Activated CD8-positive, alpha-beta memory T cell treated with anti-CD3 and anti-CD28 coated beads, Interleukin-2, amount 50 U/mL, for 24 hours (primary cell): Measurements from ENCODE around the gene TSPAN31.
A peak's percentile ranks its signal among the peaks of the same experiment; 100 is the strongest.
"Not testable (repeated sequence)": the region's sequence is repeated elsewhere in the genome, so short reads cannot be mapped to it uniquely, and the experiment has no call there.

Experiments
- DNase-seq: peaks from one replicate; pipeline ENCODE4 v3.0.0-alpha.2; 2020; ENCODE audit errors: extremely low read depth

Gene TSPAN31, protein sequence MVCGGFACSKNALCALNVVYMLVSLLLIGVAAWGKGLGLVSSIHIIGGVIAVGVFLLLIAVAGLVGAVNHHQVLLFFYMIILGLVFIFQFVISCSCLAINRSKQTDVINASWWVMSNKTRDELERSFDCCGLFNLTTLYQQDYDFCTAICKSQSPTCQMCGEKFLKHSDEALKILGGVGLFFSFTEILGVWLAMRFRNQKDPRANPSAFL

GRCh38 chr12:57744777-57745484, at the start of gene TSPAN31:
TSPAN31 (plus strand) TSS chr12:57745039; CDS start chr12:57745155, 116 bp downstream.
- peak; percentile 89 for DNase-seq

DNA sequence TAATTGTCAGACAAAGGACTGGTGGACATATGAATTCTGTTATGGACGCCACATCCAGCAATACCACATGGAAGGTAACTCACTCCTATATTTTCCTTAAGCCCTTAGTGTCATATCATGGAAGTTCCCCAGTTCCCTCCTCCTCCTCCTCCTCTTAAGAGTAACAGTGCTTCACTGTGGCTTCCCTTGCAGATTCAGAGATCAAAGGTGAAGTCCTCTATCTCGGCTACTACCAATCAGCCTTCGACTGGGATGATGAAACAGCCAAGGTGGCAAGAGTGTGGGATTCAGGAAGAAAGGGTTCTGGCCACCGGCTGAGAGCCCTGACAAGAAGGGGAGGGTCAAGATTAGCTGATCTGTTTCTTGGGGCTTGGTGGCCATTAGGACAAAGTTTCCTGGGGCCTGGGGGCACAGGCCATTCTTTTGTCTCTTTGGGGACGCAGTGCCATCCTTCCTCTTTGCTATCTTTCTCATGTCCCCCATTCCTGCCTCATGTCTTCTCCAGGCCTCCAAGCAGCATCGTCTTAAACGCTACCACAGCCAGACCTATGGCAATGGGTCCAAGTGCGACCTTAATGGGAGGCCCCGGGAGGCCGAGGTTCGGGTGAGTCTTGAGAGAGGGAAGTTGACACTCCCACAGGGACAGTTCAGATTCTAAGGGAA, 48.9 kb upstream of the TSPAN31 start:
- no peak for DNase-seq

- no peak for DNase-seq
These were observed 47.8 kb upstream of the TSPAN31 start for GRCh38 chr12:57697076-57697475.

DNA sequence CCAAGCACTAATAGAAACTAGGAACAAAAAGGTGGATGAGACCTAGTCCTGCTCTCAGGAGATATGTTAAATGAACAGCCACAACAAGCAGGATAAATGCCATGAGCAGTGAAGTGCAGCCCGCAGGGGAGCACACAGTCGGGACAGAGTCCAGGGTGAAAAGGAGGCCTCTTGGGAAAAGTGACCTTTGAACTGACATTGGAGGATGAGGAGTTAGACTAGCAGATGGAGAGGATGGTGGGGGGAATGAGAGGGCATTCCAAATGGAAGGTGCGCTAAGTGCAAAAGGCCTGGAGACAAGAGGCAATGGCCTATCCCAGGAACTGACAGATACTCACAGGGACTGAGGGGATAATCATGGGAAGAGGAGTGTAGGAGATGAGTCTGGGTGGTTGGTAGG, 46.4 kb upstream of the TSPAN31 start:
- DNase-seq = no peak

- no peak for DNase-seq
These were observed 44.5 kb upstream of the TSPAN31 start for GRCh38 chr12:57700317-57700716.

DNA sequence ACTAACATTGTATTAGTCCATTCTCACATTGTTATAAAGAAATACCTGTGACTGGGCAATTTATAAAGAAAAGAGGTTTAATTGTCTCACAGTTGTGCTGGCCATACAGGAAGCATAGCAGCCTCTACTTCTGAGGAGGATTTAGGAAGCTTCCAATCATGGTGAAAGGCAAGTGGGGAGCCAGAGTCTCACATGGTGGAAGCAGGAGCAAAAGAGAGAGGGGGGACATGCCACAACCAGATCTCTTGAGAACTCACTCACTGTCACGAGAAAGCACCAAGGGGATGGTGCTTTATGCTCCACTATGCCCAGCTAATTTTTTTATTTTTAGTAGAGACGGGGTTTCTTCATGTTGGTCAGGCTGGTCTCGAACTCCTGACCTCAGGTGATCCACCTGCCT, 37.6 kb upstream of the TSPAN31 start:
- no peak for DNase-seq

DNA sequence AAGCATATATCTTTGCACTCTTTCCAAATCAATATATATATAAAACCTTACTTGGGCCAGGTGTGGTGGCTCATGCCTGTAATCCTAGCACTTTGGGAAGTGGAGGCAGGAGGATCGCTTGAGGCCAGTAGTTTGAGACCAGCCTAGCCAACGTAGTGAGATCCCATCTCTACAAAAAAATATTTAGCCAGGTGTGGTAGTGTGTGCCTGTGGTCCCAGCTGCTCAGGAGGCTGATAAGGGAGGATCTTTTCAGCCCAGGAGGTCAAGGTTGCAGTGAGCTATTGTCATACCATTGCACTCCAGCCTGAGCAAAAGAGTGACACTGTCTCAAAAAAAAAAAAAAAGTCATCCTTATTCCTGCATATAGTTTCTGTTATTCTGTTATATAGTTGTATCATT, 36.5 kb upstream of the TSPAN31 start:
- no peak for DNase-seq

- no peak for DNase-seq
These were observed 32.1 kb upstream of the TSPAN31 start for GRCh38 chr12:57712701-57713100.

DNA sequence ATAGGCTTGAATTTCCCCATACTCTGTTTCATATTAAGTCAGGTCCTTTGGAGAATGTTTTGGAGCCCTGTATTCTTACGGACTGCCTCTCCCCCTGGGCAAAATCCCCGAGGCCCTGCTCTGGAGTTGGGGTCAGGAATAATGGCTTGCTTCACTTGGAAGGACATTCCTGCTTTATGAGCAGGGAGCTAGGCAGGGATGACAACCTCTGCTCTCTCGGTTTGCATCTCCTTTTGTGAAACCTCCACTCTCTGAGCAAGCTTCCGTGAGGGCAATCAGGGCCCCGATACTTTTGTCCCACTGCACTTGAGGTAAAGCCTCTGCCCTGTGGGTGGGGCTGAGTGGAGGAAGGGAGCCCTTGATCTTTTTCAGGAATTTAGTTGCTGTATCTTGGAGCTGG, 31.6 kb upstream of the TSPAN31 start:
- no peak for DNase-seq

- DNase-seq = not testable (repeated sequence)
These were observed 29.6 kb upstream of the TSPAN31 start for GRCh38 chr12:57715036-57715748.

DNA sequence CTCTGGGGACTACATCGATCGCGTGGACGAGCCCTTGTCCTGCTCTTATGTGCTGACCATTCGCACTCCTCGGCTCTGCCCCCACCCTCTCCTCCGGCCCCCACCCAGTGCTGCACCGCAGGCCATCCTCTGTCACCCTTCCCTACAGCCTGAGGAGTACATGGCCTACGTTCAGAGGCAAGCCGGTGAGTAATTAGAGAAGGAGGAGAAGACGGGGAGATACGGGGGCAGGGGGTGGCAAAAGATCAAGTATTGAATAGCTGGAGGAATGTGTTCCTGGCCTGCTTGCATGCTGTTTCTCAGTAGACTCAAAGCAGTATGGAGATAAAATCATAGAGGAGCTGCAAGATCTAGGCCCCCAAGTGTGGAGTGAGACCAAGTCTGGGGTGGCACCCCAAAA, 29.1 kb upstream of the TSPAN31 start:
- DNase-seq = no peak

- no peak for DNase-seq
These were observed 28.5 kb upstream of the TSPAN31 start for GRCh38 chr12:57716305-57716704.

DNA sequence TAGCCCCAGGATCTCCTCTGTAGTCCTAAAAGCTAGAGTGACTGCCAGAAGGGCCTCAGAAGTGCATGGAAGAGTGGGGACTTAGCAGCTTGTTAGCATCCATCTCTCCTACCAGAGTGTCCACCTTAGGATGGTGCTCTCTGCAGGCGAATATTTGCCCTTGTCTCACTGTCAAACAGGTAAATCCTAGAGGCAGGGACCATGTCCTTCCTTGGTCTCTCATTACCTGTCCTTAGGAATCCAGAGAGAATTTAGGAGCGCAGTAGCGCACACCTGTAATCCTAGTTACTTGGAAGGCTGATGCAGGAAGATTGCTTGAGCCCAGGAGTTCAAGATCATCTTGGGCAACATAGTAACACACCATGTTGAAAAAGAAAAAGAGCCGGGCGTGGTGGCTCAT, 27.7 kb upstream of the TSPAN31 start:
- no peak for DNase-seq

- DNase-seq = no peak
These were observed 26.8 kb upstream of the TSPAN31 start for GRCh38 chr12:57717846-57718640.

DNA sequence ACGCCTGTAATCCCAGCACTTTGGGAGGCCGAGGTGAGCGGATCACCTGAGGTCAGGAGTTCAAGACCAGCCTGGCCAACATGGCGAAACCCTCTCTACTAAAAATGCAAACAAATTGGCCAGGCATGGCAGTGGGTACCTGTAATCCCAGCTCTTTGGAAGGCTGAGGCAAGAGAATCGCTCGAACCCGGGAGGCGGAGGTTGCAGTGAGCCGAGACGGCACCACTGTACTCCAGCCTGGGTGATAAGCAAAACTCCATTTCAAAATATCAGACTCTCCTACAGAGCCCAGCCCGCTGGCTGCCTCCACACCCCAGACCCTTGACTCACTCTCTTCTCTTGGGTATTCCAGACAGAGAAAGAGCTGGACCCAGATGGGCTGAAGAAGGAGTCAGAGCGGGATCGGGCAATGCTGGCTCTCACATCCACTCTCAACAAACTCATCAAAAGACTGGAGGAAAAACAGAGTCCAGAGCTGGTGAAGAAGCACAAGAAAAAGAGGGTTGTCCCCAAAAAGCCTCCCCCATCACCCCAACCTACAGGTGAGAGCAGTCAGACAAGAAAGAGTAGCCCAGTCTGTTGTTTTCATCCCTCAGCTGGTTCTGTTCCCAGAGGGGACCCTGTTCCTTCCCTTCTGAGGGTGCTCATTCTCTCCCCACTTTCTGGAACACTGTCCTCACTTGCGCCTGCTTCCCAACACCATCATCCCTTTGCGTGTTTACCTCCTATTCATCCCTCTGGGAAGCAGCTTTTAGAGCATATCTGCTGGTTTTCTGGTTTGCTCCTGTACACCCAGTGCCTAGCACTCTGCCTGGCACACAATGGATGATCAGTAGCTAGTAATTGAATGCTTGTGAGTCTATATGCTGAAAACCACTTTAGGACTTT, 26.0 kb upstream of the TSPAN31 start:
- DNase-seq = no peak

DNA sequence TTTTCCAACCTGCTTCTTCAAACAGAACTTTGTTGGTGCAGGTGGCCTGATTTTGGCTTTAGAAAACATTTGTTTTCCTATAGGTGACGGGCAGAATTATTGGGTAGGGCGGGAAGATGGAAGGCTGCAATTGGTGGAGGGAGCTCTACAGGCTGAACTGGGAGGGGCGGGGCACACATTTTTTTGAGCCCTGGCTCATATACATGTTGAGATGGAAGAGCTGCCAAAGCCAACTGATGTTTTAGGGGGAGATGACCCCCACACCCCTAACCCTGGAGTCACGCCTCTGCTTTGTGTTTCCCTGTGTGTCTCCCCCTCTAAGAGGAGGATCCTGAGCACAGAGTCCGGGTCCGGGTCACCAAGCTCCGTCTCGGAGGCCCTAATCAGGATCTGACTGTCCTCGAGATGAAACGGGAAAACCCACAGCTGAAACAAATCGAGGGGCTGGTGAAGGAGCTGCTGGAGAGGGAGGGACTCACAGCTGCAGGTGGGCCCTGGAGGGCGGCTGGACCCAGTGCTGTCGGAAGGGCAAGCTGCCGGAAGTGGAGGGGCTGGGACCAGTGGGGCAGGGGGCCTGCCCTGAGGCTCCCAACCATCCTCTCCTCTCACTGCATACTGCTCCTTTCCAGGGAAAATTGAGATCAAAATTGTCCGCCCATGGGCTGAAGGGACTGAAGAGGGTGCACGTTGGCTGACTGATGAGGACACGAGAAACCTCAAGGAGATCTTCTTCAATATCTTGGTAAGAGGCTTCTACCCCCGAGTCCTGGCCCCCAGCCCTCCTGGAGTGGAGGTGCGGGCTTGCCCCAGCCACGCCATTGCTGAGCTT, 24.8 kb upstream of the TSPAN31 start:
- DNase-seq = no peak

DNA sequence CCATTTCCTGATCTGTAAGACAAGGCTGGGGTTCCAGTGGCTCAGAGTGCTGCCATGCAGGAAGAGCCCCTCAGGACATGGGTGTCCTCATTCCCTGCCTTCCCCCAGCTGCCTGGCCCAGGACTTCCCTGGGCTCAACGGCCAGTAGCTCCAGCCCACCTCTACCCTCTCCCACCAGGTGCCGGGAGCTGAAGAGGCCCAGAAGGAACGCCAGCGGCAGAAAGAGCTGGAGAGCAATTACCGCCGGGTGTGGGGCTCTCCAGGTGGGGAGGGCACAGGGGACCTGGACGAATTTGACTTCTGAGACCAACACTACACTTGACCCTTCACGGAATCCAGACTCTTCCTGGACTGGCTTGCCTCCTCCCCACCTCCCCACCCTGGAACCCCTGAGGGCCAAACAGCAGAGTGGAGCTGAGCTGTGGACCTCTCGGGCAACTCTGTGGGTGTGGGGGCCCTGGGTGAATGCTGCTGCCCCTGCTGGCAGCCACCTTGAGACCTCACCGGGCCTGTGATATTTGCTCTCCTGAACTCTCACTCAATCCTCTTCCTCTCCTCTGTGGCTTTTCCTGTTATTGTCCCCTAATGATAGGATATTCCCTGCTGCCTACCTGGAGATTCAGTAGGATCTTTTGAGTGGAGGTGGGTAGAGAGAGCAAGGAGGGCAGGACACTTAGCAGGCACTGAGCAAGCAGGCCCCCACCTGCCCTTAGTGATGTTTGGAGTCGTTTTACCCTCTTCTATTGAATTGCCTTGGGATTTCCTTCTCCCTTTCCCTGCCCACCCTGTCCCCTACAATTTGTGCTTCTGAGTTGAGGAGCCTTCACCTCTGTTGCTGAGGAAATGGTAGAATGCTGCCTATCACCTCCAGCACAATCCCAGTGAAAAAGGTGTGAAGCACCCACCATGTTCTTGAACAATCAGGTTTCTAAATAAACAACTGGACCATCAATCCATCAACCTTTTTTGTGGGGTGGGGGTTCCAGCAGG, 23.9 kb upstream of the TSPAN31 start:
- no peak for DNase-seq

DNA sequence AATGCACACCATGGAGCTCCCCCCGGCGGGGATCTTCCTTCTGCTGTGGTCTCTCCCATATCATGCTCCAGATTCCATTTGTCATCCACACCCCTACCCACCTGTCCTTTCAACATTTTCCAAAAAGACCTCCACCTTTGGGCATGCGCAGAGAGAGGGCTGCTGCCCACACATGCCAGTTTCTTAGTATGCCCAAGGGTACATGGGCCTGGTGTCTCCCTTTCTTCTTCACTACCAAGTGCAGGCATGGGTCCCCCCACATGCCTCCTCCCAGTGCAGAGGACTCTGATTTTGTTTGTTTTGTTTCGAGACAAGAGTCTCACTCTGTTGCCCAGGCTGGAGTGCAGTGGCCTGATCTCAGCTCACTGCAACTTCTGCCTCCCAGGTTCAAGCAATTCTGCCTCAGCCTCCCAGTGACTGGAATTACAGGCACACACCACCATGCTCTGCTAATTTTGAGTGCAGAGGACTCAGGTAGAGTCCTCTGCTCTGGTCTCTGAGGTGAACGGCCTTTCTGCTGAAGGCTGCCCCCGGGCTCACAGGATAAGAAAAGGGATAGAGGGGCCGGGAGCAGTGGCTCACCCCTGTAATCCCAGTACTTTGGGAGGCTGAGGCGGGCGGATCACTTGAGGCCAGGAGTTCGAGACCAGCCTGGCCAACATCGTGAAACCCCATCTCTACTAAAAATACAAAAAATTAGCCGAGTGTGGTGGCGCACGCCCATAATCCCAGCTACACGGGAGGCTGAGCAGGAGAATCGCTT, 22.8 kb upstream of the TSPAN31 start:
- DNase-seq = not testable (repeated sequence)
